OCI-LY7 (cell line): ENCODE data around the gene PPL. TPM values are rescaled to one million over a fixed set of nuclear protein-coding genes. Genes with fewer than 3 reads are reported as not detected.

Experiments used
- BruUV-seq: library from RNA; stranded (reverse); fragments of 400-500 nt; replicated peaks from 2 replicates; lab custom pipeline; 2021; lab: Mats Ljungman, UMichigan
- CTCF ChIA-PET: fragments of 300-600 bp; sonication (Branson Sonifier 250); formaldehyde crosslinking; loops from one replicate; lab custom pipeline; 2022; ENCODE audit warnings: antibody characterized with exemption; ENCODE audit not compliant: unreplicated experiment; lab: Charles Lee
- POLR2A ChIA-PET: fragments of 300-600 bp; sonication (Branson Sonifier 250); formaldehyde crosslinking; loops from one replicate; lab custom pipeline; 2022; ENCODE audit warnings: antibody characterized with exemption; lab: Charles Lee
- DNase-seq: peaks from one replicate; pipeline ENCODE4 v3.0.0-alpha.2; 2015; ENCODE audit warnings: low spot score
- H2AFZ ChIP-seq: fragments of 200-600 bp; sonication (generic), shearing (Covaris generic); 2 replicates; pipeline ENCODE4 v1.6.1; 2014; ENCODE audit warnings: mild to moderate bottlenecking, antibody characterized with exemption, low read length, moderate library complexity
- H3K27ac ChIP-seq: fragments of 200-600 bp; sonication (generic); 2 replicates; pipeline ENCODE4 v1.5.1; 2014; ENCODE audit warnings: mixed run types, low read depth, mild to moderate bottlenecking, moderate library complexity, low read length, inconsistent platforms; ENCODE audit not compliant: poor library complexity, severe bottlenecking
- H3K36me3 ChIP-seq: fragments of 200-600 bp; sonication (generic); 2 replicates; pipeline ENCODE4 v1.6.1; 2014; ENCODE audit warnings: mild to moderate bottlenecking, antibody characterized with exemption, low read length, moderate library complexity, mixed read lengths; ENCODE audit not compliant: insufficient read depth
- H3K4me1 ChIP-seq: fragments of 200-600 bp; sonication (generic); 2 replicates; pipeline ENCODE4 v1.5.1; 2014; ENCODE audit warnings: mild to moderate bottlenecking, low read length; ENCODE audit not compliant: insufficient read depth, poor library complexity, severe bottlenecking
- H3K4me2 ChIP-seq: fragments of 200-600 bp; sonication (generic); 2 replicates; pipeline ENCODE4 v1.6.1; 2014; ENCODE audit warnings: mild to moderate bottlenecking, low read length
- H3K4me3 ChIP-seq: fragments of 200-600 bp; sonication (generic); 2 replicates; pipeline ENCODE4 v1.5.1; 2014; ENCODE audit warnings: mild to moderate bottlenecking, low read depth, low read length; ENCODE audit not compliant: poor library complexity, severe bottlenecking
- H3K79me2 ChIP-seq: fragments of 200-600 bp; sonication (generic); 2 replicates; pipeline ENCODE4 v1.6.1; 2016; ENCODE audit warnings: low read depth, mild to moderate bottlenecking, low read length, moderate library complexity, mixed read lengths; ENCODE audit not compliant: insufficient read depth
- H3K9me2 ChIP-seq: fragments of 200-600 bp; sonication (generic); 2 replicates; pipeline ENCODE4 v1.6.1; 2016; ENCODE audit warnings: mild to moderate bottlenecking, low read length, mixed read lengths; ENCODE audit not compliant: insufficient read depth
- H3K9me3 ChIP-seq: fragments of 200-600 bp; sonication (generic); 2 replicates; pipeline ENCODE4 v1.6.1; 2014; ENCODE audit warnings: mild to moderate bottlenecking, mixed run types, low read length, mixed read lengths
- H4K20me1 ChIP-seq: fragments of 200-600 bp; sonication (generic); 2 replicates; pipeline ENCODE4 v1.6.1; 2014; ENCODE audit warnings: mild to moderate bottlenecking, antibody characterized with exemption, low read length, moderate library complexity, mixed read lengths; ENCODE audit not compliant: insufficient read depth
- EZH2phosphoT487 ChIP-seq: fragments of 200-600 bp; sonication (generic); IDR thresholded peaks from 2 replicates; pipeline ENCODE4 v1.6.1; 2018; ENCODE audit warnings: low read depth, borderline replicate concordance, mild to moderate bottlenecking, mixed run types, antibody characterized with exemption, low read length, moderate library complexity, mixed read lengths
- intact Hi-C: fragments of 100-400 bp; cut with micrococcal nuclease; formaldehyde crosslinking; loops from one replicate; pipeline ENCODE4 v1.10.0; 2022; ENCODE audit not compliant: unreplicated experiment
- total RNA-seq, 2 experiments: library from RNA; depleted of rRNA in 1 of 2; stranded (reverse); fragments of >200 nt in 1 of 2; shearing (Covaris generic) in 1 of 2; gene quantifications; 2 replicates each; pipeline ENCODE4 v1.2.3, GENCODE V29; 2014 to 2022
- TF ChIP-seq, protein P1 (sequence below): fragments of 200-600 bp; sonication (generic); conservative IDR thresholded peaks from 2 replicates; pipeline ENCODE4 v1.5.1; 2014; ENCODE audit warnings: mild to moderate bottlenecking, antibody characterized with exemption, low read length, moderate library complexity, mixed read lengths

PPL gene
- total RNA-seq, 2 experiments from 2014 or later = not detected

DNA sequence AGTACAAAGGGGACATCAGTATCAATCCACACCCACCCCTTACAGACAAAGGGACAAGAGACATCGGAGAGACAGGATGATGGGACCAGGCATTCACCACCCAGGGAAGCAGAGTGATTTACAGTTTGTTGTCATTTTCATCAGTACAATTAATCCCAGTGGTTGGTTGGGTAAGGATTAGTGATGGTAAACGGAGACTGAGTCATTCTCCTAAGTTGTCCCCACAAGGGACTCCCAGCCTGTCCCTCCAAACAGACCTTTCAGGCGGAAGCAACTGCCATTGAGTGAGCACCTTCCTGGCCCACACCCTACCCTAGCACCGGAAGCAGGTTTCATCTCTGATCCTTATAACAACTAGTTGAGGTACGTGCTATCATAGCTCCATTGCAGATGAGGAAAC is 11.2 kb downstream of the PPL start:
- no peaks in the 10 kb centered on the region for H3K4me1 ChIP-seq
- ChIA-PET CTCF (no interaction called here), POLR2A (no interaction called here)
- no peak overlapping the region for H3K4me2 ChIP-seq
- no peak overlapping the region for H3K27ac ChIP-seq
- no TSS peak for BruUV-seq
- no peak for TF ChIP-seq EZH2phosphoT487
- TF ChIP-seq, protein P1, sequence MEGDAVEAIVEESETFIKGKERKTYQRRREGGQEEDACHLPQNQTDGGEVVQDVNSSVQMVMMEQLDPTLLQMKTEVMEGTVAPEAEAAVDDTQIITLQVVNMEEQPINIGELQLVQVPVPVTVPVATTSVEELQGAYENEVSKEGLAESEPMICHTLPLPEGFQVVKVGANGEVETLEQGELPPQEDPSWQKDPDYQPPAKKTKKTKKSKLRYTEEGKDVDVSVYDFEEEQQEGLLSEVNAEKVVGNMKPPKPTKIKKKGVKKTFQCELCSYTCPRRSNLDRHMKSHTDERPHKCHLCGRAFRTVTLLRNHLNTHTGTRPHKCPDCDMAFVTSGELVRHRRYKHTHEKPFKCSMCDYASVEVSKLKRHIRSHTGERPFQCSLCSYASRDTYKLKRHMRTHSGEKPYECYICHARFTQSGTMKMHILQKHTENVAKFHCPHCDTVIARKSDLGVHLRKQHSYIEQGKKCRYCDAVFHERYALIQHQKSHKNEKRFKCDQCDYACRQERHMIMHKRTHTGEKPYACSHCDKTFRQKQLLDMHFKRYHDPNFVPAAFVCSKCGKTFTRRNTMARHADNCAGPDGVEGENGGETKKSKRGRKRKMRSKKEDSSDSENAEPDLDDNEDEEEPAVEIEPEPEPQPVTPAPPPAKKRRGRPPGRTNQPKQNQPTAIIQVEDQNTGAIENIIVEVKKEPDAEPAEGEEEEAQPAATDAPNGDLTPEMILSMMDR = no peak
- H3K79me2 ChIP-seq = no peaks in the 10 kb centered on the region
- intact Hi-C loops = no loop called here
- peaks cover 8% of the 10 kb centered on the region; the same call in 1 of the 2 replicates for H3K9me3 ChIP-seq
- no peak overlapping the region for H2AFZ ChIP-seq
- H3K36me3 ChIP-seq = no peaks in the 10 kb centered on the region
- no peaks in the 10 kb centered on the region for H3K9me2 ChIP-seq
- no peak for DNase-seq
- H3K4me3 ChIP-seq = no peak overlapping the region
- H4K20me1 ChIP-seq = no peaks in the 10 kb centered on the region

DNA sequence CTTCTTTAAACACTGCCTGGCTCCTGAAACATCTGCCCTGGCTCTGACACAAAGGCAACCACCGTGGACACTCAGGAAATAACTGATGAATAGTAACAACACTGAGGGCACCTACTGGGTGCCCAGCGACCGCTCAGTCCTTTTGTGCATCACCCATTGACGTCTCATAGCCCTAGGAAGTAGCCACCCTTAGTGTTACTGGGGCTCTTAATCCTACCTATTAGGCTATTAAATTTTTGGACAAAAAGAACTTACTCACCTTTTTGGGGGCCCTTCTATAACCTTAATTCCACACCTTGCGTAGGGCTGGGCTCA is 11.7 kb downstream of the PPL start:
- no peak for DNase-seq
- H3K9me3 ChIP-seq = peaks cover 8% of the 10 kb centered on the region; the same call in 1 of the 2 replicates
- CTCF ChIA-PET = no interaction called here
- no peak overlapping the region for H3K27ac ChIP-seq
- H4K20me1 ChIP-seq = no peaks in the 10 kb centered on the region
- POLR2A ChIA-PET = no interaction called here
- intact Hi-C loops = no loop called here
- H2AFZ ChIP-seq = no peak overlapping the region
- H3K9me2 ChIP-seq = no peaks in the 10 kb centered on the region
- no TSS peak for BruUV-seq
- H3K4me3 ChIP-seq = no peak overlapping the region
- no peaks in the 10 kb centered on the region for H3K36me3 ChIP-seq
- no peaks in the 10 kb centered on the region for H3K79me2 ChIP-seq
- H3K4me1 ChIP-seq = no peaks in the 10 kb centered on the region
- no peak for TF ChIP-seq EZH2phosphoT487
- TF ChIP-seq, protein P1 = no peak
- H3K4me2 ChIP-seq = no peak overlapping the region

DNA sequence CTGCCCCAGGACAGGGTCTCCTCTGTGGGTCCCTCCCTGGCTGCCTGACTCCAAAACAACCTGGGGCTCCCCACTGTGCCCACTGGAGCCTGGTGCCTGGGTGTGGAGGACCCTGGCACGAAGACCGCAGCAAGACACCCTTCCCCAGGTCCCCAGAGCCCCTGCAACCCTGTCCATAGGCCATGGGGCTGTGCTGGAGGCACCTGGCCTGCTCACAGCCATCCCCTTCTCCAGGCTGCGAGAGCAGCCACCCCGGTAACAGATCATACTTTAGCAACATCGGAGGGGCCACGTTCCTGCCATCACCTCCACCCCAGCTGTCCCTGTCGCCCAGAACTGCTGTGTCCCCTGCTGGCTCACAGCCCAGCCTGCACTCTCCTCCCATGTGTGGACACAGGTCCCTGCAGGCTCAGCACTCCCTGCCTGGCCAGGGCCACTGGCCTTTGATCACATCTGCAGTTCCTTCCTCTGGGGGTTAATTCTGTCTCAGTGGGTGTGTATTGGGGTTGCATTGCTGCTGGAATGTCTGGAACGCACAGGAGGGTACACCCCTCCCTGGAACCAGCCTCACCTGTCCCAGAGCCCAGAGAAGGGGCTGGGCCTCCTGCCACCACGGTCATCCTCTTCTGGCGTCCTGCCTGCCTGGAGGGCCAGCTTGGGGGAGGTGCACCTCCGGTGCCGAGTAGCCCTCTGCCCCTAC is 12.2 kb downstream of the PPL start:
- DNase-seq = no peak
- Histone ChIP-seq H4K20me1 (no peaks in the 10 kb centered on the region), H3K4me1 (no peaks in the 10 kb centered on the region), H3K9me2 (no peaks in the 10 kb centered on the region), H3K27ac (no peak overlapping the region), H3K9me3 (peaks cover 8% of the 10 kb centered on the region; the same call in 1 of the 2 replicates), H3K4me3 (no peak overlapping the region), H3K4me2 (no peak overlapping the region), H2AFZ (no peak overlapping the region), H3K79me2 (no peaks in the 10 kb centered on the region), H3K36me3 (no peaks in the 10 kb centered on the region)
- POLR2A ChIA-PET = no interaction called here
- no TSS peak for BruUV-seq
- intact Hi-C loops = no loop called here
- no peak for TF ChIP-seq EZH2phosphoT487
- TF ChIP-seq, protein P1 = no peak
- CTCF ChIA-PET = no interaction called here
